HepG2 (cell line): ENCODE results near the gene UBB. TPM values are rescaled to one million over a fixed set of nuclear protein-coding genes. Genes with fewer than 3 reads are reported as not detected.

Experiments used
- ARID2 ChIP-seq: sonication (generic); formaldehyde crosslinking; IDR thresholded peaks from 2 replicates; pipeline ENCODE4 v1.8.1; 2022; ENCODE audit warnings: mild to moderate bottlenecking, missing genetic modification reagents, borderline replicate concordance
- FOXA1 ChIP-seq, 2 experiments: fragments of 450-650 bp in 1 of 2; sonication (generic) in 1 of 2; formaldehyde crosslinking in 1 of 2; IDR thresholded peaks; 2 replicates each; pipeline versions ENCODE4 v1.4.0 to v1.6.1; 2016 to 2020; ENCODE audit warnings: missing genetic modification reagents in 1 of 2
- HDAC2 ChIP-seq: sonication (generic); formaldehyde crosslinking; IDR thresholded peaks from 2 replicates; pipeline ENCODE4 v1.4.0; 2020; ENCODE audit warnings: missing genetic modification reagents
- POLR2G ChIP-seq: fragments of 200-400 bp; formaldehyde crosslinking; IDR thresholded peaks from 2 replicates; pipeline ENCODE4 v1.6.1; 2018; ENCODE audit warnings: mild to moderate bottlenecking, low read depth, low read length, moderate library complexity
- ZNF430 ChIP-seq: sonication (generic); formaldehyde crosslinking; IDR thresholded peaks from 2 replicates; pipeline ENCODE4 v1.9.0; 2021; ENCODE audit warnings: mild to moderate bottlenecking, missing genetic modification reagents
- ZNF546 ChIP-seq: sonication (generic); formaldehyde crosslinking; conservative IDR thresholded peaks from 2 replicates; pipeline ENCODE4 v1.8.1; 2023; ENCODE audit warnings: mild to moderate bottlenecking, missing genetic modification reagents
- ZNF569 ChIP-seq: sonication (generic); formaldehyde crosslinking; IDR thresholded peaks from 2 replicates; pipeline ENCODE4 v1.5.0; 2020; ENCODE audit warnings: mild to moderate bottlenecking, missing genetic modification reagents, moderate library complexity, borderline replicate concordance
- ZNF570 ChIP-seq: sonication (generic); formaldehyde crosslinking; IDR thresholded peaks from 2 replicates; pipeline ENCODE4 v1.4.0; 2020; ENCODE audit warnings: mild to moderate bottlenecking, missing genetic modification reagents, borderline replicate concordance
- ZNF766 ChIP-seq: sonication (generic); formaldehyde crosslinking; IDR thresholded peaks from 2 replicates; pipeline ENCODE4 v1.5.0; 2020; ENCODE audit warnings: missing genetic modification reagents, borderline replicate concordance
- polyA plus RNA-seq, 8 experiments: library from polyadenylated mRNA; depleted of rRNA in 3 of 8; stranded (reverse) in 7 of 8; unstranded in 1 of 8; fragments of >200 nt; fragmentation: Illumina TruSeq in 4 of 8; extraction: Trizol in 4 of 8; gene quantifications; 2 replicates each; pipeline versions ENCODE4 v1.2.1 to v1.2.3, GENCODE V29; 2011 to 2016; ENCODE audit warnings: low read depth in 4 of 8, missing spikeins in 1 of 8, mixed read lengths in 1 of 8; ENCODE audit not compliant: insufficient read depth in 1 of 8
- total RNA-seq, 5 experiments: library from RNA; depleted of rRNA; stranded (reverse); fragments of >200 nt; fragmentation: Illumina TruSeq; extraction: Trizol; gene quantifications; 2 replicates each; pipeline ENCODE4 v1.2.3, GENCODE V29; 2016; ENCODE audit warnings: low read depth in 1 of 5
- TF ChIP-seq, protein P1 (sequence below), 2 experiments: IDR thresholded peaks; 2 replicates each; pipeline ENCODE4 v1.6.1; 2011 to 2012; ENCODE audit warnings: low read length in 2 of 2, borderline replicate concordance in 1 of 2, low read depth in 1 of 2, mild to moderate bottlenecking in 1 of 2, moderate library complexity in 1 of 2
- TF ChIP-seq, protein P2 (sequence below): sonication (generic); formaldehyde crosslinking; IDR thresholded peaks from one replicate; pipeline ENCODE4 v1.5.1; 2020; ENCODE audit warnings: mild to moderate bottlenecking, missing genetic modification reagents; ENCODE audit errors: not compliant biosample characterization
- TF ChIP-seq, protein P3 (sequence below): sonication (generic); formaldehyde crosslinking; IDR thresholded peaks from 2 replicates; pipeline ENCODE4 v1.5.0; 2020; ENCODE audit warnings: missing genetic modification reagents, mild to moderate bottlenecking, borderline replicate concordance

UBB gene
- total and polyA plus RNA-seq, 2 of the 13 experiments (the other 11 are each of a cell fraction or from before 2014, with no cell fraction given), result 1,130 to 2,066 TPM

DNA sequence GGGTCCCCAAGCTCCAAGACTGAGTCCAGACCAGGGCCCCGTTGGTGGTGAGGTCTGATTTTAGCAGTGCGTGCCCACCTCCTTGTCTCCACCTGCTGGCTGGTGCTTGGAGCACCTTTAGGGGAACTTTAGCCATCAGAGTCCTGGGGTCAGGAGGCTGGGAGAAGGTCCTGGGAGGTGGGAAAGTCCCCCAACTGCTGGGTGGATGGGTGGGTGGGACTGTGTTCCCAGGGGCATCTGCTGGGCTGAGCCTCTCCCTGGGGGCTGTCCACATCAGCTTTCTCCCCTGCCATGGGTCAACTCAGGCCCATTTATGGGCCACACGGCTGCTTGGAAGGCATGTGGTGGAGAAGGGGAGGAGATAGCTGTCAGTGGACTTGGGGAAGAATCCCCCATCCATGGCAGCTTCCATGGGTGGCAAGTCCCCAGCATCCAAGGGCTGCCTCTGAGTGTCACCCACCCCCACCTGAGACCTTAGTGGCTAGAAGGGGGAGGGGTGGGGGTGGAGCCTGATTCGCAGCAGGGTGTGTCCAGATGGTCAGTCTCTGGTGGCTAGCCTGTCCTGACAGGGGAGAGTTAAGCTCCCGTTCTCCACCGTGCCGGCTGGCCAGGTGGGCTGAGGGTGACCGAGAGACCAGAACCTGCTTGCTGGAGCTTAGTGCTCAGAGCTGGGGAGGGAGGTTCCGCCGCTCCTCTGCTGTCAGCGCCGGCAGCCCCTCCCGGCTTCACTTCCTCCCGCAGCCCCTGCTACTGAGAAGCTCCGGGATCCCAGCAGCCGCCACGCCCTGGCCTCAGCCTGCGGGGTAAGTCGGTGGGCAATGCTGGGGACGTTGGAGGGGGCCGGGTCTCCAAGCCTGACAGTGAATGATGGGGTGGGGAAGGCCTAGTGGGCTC, 34.4 kb downstream of the UBB start, which contains the start of gene TRPV2 (continued):
- TF ChIP-seq, protein P1, sequence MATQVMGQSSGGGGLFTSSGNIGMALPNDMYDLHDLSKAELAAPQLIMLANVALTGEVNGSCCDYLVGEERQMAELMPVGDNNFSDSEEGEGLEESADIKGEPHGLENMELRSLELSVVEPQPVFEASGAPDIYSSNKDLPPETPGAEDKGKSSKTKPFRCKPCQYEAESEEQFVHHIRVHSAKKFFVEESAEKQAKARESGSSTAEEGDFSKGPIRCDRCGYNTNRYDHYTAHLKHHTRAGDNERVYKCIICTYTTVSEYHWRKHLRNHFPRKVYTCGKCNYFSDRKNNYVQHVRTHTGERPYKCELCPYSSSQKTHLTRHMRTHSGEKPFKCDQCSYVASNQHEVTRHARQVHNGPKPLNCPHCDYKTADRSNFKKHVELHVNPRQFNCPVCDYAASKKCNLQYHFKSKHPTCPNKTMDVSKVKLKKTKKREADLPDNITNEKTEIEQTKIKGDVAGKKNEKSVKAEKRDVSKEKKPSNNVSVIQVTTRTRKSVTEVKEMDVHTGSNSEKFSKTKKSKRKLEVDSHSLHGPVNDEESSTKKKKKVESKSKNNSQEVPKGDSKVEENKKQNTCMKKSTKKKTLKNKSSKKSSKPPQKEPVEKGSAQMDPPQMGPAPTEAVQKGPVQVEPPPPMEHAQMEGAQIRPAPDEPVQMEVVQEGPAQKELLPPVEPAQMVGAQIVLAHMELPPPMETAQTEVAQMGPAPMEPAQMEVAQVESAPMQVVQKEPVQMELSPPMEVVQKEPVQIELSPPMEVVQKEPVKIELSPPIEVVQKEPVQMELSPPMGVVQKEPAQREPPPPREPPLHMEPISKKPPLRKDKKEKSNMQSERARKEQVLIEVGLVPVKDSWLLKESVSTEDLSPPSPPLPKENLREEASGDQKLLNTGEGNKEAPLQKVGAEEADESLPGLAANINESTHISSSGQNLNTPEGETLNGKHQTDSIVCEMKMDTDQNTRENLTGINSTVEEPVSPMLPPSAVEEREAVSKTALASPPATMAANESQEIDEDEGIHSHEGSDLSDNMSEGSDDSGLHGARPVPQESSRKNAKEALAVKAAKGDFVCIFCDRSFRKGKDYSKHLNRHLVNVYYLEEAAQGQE (IDR thresholded peaks at IDR 0.05; ENCODE audit: borderline replicate concordance in 1 of 2, low read depth in 1 of 2, low read length in 2 of 2), result no peak
- TF ChIP-seq HDAC2 (CRISPR knock-in tag) (no peak; the same call in 1 of the 2 replicates), ARID2 (CRISPR knock-in tag) (no peak), ZNF546 (CRISPR knock-in tag) (no peak; the same call in 1 of the 2 replicates), ZNF570 (no peak), ZNF430 (CRISPR knock-in tag) (0 out of 2 replicates have a peak, but pooled peaks have one; percentile 34), FOXA1 (IDR thresholded peaks at IDR 0.05) (no peak), FOXA1 (CRISPR knock-in tag; IDR thresholded peaks at IDR 0.05) (no peak), ZNF766 (CRISPR knock-in tag) (no peak), ZNF569 (no peak), POLR2G (peak; percentile 42; the same call in 1 of the 2 replicates)
- TF ChIP-seq, protein P2, sequence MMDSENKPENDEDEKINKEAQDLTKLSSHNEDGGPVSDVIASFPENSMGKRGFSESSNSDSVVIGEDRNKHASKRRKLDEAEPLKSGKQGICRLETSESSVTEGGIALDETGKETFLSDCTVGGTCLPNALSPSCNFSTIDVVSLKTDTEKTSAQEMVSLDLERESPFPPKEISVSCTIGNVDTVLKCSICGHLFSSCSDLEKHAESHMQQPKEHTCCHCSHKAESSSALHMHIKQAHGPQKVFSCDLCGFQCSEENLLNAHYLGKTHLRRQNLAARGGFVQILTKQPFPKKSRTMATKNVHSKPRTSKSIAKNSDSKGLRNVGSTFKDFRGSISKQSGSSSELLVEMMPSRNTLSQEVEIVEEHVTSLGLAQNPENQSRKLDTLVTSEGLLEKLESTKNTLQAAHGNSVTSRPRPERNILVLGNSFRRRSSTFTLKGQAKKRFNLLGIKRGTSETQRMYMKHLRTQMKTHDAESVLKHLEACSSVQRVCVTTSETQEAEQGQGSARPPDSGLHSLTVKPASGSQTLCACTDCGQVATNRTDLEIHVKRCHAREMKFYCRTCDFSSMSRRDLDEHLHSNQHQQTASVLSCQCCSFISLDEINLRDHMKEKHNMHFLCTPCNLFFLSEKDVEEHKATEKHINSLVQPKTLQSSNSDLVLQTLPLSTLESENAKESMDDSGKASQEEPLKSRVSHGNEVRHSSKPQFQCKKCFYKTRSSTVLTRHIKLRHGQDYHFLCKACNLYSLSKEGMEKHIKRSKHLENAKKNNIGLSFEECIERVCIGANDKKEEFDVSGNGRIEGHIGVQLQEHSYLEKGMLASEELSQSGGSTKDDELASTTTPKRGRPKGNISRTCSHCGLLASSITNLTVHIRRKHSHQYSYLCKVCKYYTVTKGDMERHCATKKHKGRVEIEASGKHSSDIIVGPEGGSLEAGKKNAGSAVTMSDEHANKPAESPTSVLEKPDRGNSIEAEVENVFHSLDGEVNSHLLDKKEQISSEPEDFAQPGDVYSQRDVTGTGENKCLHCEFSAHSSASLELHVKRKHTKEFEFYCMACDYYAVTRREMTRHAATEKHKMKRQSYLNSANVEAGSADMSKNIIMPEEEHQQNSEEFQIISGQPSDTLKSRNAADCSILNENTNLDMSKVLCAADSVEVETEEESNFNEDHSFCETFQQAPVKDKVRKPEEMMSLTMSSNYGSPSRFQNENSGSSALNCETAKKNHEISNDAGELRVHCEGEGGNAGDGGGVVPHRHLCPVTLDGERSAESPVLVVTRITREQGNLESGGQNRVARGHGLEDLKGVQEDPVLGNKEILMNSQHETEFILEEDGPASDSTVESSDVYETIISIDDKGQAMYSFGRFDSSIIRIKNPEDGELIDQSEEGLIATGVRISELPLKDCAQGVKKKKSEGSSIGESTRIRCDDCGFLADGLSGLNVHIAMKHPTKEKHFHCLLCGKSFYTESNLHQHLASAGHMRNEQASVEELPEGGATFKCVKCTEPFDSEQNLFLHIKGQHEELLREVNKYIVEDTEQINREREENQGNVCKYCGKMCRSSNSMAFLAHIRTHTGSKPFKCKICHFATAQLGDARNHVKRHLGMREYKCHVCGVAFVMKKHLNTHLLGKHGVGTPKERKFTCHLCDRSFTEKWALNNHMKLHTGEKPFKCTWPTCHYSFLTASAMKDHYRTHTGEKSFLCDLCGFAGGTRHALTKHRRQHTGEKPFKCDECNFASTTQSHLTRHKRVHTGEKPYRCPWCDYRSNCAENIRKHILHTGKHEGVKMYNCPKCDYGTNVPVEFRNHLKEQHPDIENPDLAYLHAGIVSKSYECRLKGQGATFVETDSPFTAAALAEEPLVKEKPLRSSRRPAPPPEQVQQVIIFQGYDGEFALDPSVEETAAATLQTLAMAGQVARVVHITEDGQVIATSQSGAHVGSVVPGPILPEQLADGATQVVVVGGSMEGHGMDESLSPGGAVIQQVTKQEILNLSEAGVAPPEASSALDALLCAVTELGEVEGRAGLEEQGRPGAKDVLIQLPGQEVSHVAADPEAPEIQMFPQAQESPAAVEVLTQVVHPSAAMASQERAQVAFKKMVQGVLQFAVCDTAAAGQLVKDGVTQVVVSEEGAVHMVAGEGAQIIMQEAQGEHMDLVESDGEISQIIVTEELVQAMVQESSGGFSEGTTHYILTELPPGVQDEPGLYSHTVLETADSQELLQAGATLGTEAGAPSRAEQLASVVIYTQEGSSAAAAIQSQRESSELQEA (CRISPR knock-in tag), result no peak
- TF ChIP-seq, protein P3, sequence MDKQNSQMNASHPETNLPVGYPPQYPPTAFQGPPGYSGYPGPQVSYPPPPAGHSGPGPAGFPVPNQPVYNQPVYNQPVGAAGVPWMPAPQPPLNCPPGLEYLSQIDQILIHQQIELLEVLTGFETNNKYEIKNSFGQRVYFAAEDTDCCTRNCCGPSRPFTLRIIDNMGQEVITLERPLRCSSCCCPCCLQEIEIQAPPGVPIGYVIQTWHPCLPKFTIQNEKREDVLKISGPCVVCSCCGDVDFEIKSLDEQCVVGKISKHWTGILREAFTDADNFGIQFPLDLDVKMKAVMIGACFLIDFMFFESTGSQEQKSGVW (CRISPR knock-in tag), result no peak
